Measurements from ENCODE around the gene PCDHGB3. TPM values are rescaled to one million over a fixed set of nuclear protein-coding genes. Genes with fewer than 3 reads are reported as not detected.

The PCDHGB3 gene
- total and polyA plus RNA-seq, 9 of the 15 experiments (the other 6 are each of a cell fraction or from before 2014, with no cell fraction given), result 0.05 to 0.19 (median 0.11) TPM; not detected in 2

- no peak overlapping the region; the same call in 1 of the 2 replicates for H3K4me2 ChIP-seq (ENCODE audit: insufficient read depth, low read length)
- peak overlapping the region; percentile 17; the same call in 1 of the 2 replicates for H3K4me3 ChIP-seq
- DNase-seq (ENCODE audit: extremely low read depth in 1 of 4, low spot score in 3 of 4) (no peak), FAIRE-seq (no peak), ATAC-seq (no peak)
- 0 out of 2 replicates have a peak, but pooled peaks cover 1% of the 10 kb centered on the region for H3K9me3 ChIP-seq (replicated peaks; ENCODE audit: control insufficient read depth, insufficient read depth, low read depth, low read length)
- peaks cover 0 to 23% of the 10 kb centered on the region in 2 experiments; a peak in 2 of 5 replicates for H3K4me1 ChIP-seq (replicated peaks in 1 of 2; ENCODE audit: control insufficient read depth in 2 of 2, insufficient read depth in 2 of 2, low read length in 2 of 2)
- H3K79me2 ChIP-seq (ENCODE audit: control insufficient read depth, insufficient read depth, low read length), result no peaks in the 10 kb centered on the region
- no TSS peak for BruUV-seq (replicated peaks)
- no peak overlapping the region for H2AFZ ChIP-seq (ENCODE audit: low read depth, low read length)
- no peak overlapping the region for H3K27ac ChIP-seq (ENCODE audit: extremely low read depth, low read depth, low read length)
- no peaks in the 10 kb centered on the region for H3K36me3 ChIP-seq (ENCODE audit: control insufficient read depth, insufficient read depth, low read length)
- H3K9me1 ChIP-seq (ENCODE audit: control insufficient read depth, insufficient read depth, low read length), result no peaks in the 10 kb centered on the region
- TF ChIP-seq RBM34 (IDR thresholded peaks at IDR 0.05; ENCODE audit: borderline replicate concordance, insufficient read depth, low read length) (no peak), RB1 (IDR thresholded peaks at IDR 0.05; ENCODE audit: low read depth) (no peak), SP1 (CRISPR knock-in tag; IDR thresholded peaks at IDR 0.05) (no peak), NKRF (IDR thresholded peaks at IDR 0.05; ENCODE audit: borderline replicate concordance) (no peak), ZNF121 (CRISPR knock-in tag; conservative IDR thresholded peaks at IDR 0.05) (no peak), MTA1 (IDR thresholded peaks at IDR 0.05; ENCODE audit: borderline replicate concordance) (no peak), CBX2 (IDR thresholded peaks at IDR 0.05; ENCODE audit: insufficient read depth, low read length, poor library complexity, severe bottlenecking) (no peak), BDP1 (IDR thresholded peaks at IDR 0.05; ENCODE audit: insufficient read depth, insufficient read length) (no peak), FOXP4 (CRISPR knock-in tag; IDR thresholded peaks at IDR 0.05; ENCODE audit: borderline replicate concordance) (no peak), DACH1 (IDR thresholded peaks at IDR 0.05; ENCODE audit: partially characterized antibody) (no peak), RBFOX2 (IDR thresholded peaks at IDR 0.05; ENCODE audit: low read depth, low read length) (no peak), ZNF512 (tag; IDR thresholded peaks at IDR 0.05) (no peak), SMAD2 (IDR thresholded peaks at IDR 0.05; ENCODE audit: low read depth, low read length) (no peak), ZNF77 (CRISPR knock-in tag; IDR thresholded peaks at IDR 0.05) (no peak)
- H4K20me1 ChIP-seq (replicated peaks; ENCODE audit: control insufficient read depth, insufficient read depth, low read length), result no peaks in the 10 kb centered on the region
- no peak overlapping the region for H3K9ac ChIP-seq (ENCODE audit: insufficient read depth in 1 of 2, low read depth in 2 of 2, low read length in 2 of 2)
- 9% methylated on average over 13 of the region's 13 CpGs for WGBS (ENCODE audit: insufficient coverage, low coverage, missing lambda C conversion rate)
- ChIA-PET POLR2A (interaction anchor here (0.5 to 1.5 kb wide), 4 partner anchors 9 to 535 kb away, joined by 3 to 7 read pairs (median 4); partner anchors contain the start of gene PCDHGA10), CTCF (ENCODE audit: low intra/inter-chr PET ratio) (interaction anchor here (0.6 to 2.0 kb wide), 5 partner anchors 9 to 142 kb away, joined by 3 to 6 read pairs (median 3); no protein-coding TSS in a partner anchor)
- in situ Hi-C loops (cut with MboI), result loop anchor here (5.0 kb wide), 2 partner anchors 101 to 141 kb away; no protein-coding TSS in a partner anchor
- peaks cover 0 to 41% of the 10 kb centered on the region in 2 experiments; a peak in 3 of 5 replicates for H3K27me3 ChIP-seq (ENCODE audit: control insufficient read depth in 2 of 2, insufficient read depth in 2 of 2, low read length in 2 of 2)
- intact Hi-C loops (cut with micrococcal nuclease), result loop anchor here (2.0 to 5.0 kb wide), 2 partner anchors 91 to 137 kb away; no protein-coding TSS in a partner anchor
Observed at GRCh38 chr5:141421489-141421855, 51.4 kb downstream of the PCDHGB3 start.

All from K562 (cell line).